Activated naive CD8-positive, alpha-beta T cell treated with anti-CD3 and anti-CD28 coated beads for 36 hours (primary cell): ENCODE results near the gene MYO1D. TPM values are rescaled to one million over a fixed set of nuclear protein-coding genes. Genes with fewer than 3 reads are reported as not detected.
A peak's percentile ranks its signal among the peaks of the same experiment; 100 is the strongest.
"Not testable (repeated sequence)": the region's sequence is repeated elsewhere in the genome, so short reads cannot be mapped to it uniquely, and the experiment has no call there.

ENCODE experiments used
- DNase-seq: peaks from one replicate; pipeline ENCODE4 v3.0.0; 2021
- H3K27ac Mint-ChIP-seq: one replicate; pipeline ENCODE4 v1.8.0; 2022; ENCODE audit warnings: mild to moderate bottlenecking, moderate library complexity, mixed read lengths
- H3K27me3 Mint-ChIP-seq: one replicate; pipeline ENCODE4 v1.8.0; 2022; ENCODE audit warnings: mild to moderate bottlenecking, mixed read lengths
- H3K36me3 Mint-ChIP-seq: one replicate; pipeline ENCODE4 v1.8.0; 2021; ENCODE audit warnings: mild to moderate bottlenecking, mixed read lengths
- H3K4me1 Mint-ChIP-seq: one replicate; pipeline ENCODE4 v1.8.0; 2021; ENCODE audit warnings: mixed read lengths
- H3K4me3 Mint-ChIP-seq: one replicate; pipeline ENCODE4 v1.8.0; 2022; ENCODE audit warnings: mild to moderate bottlenecking, moderate library complexity, mixed read lengths
- H3K9me3 Mint-ChIP-seq: one replicate; pipeline ENCODE4 v1.8.0; 2022; ENCODE audit warnings: mixed read lengths
- total RNA-seq, 2 experiments: library from RNA; stranded (reverse); gene quantifications; one replicate each; pipeline ENCODE4 v1.2.3, GENCODE V29; 2021

The MYO1D gene
- 1 to 10 TPM; 7.0 to 7.8 TPM for total RNA-seq

GRCh38 chr17:32876417-32877163 is at the start of gene MYO1D:
Gene MYO1D (minus strand): TSS chr17:32877124. CDS start chr17:32876872, 252 bp downstream.
- Mint-ChIP-seq H3K27me3 (no peaks in the 10 kb centered on the region), H3K27ac (peak within 1 kb of the TSS; percentile 82), H3K4me1 (peaks cover 9% of the 10 kb centered on the region), H3K36me3 (no peaks in the 10 kb centered on the region), H3K9me3 (no peaks in the 10 kb centered on the region), H3K4me3 (peak within 1 kb of the TSS; percentile 91)
- peak; percentile 75 for DNase-seq

GRCh38 chr17:32926183-32926582 is 49.3 kb upstream of the MYO1D start:
- no peak for DNase-seq
- H3K36me3 Mint-ChIP-seq, result no peaks in the 10 kb centered on the region
- H3K4me3 Mint-ChIP-seq, result no peak overlapping the region
- no peaks in the 10 kb centered on the region for H3K4me1 Mint-ChIP-seq
- H3K9me3 Mint-ChIP-seq, result no peaks in the 10 kb centered on the region
- peaks cover 27% of the 10 kb centered on the region for H3K27me3 Mint-ChIP-seq
- H3K27ac Mint-ChIP-seq, result no peak overlapping the region

GRCh38 chr17:32923905-32924304 is 47.0 kb upstream of the MYO1D start:
- H3K9me3 Mint-ChIP-seq, result not testable (repeated sequence)

GRCh38 chr17:32921017-32921416 is 44.1 kb upstream of the MYO1D start:
- H3K27ac Mint-ChIP-seq, result no peak overlapping the region
- DNase-seq, result no peak
- H3K36me3 Mint-ChIP-seq, result no peaks in the 10 kb centered on the region
- H3K27me3 Mint-ChIP-seq, result peaks cover 12% of the 10 kb centered on the region
- no peaks in the 10 kb centered on the region for H3K9me3 Mint-ChIP-seq
- H3K4me3 Mint-ChIP-seq, result no peak overlapping the region
- H3K4me1 Mint-ChIP-seq, result peaks cover 4% of the 10 kb centered on the region

More at GRCh38 chr17:32923905-32924304, 47.0 kb upstream of the MYO1D start:
- not testable (repeated sequence) for H3K27ac Mint-ChIP-seq, H3K36me3 Mint-ChIP-seq, H3K4me1 Mint-ChIP-seq, H3K4me3 Mint-ChIP-seq, DNase-seq
- peaks cover 27% of the 10 kb centered on the region for H3K27me3 Mint-ChIP-seq

GRCh38 chr17:32920293-32920692 is 43.4 kb upstream of the MYO1D start:
- Mint-ChIP-seq H3K9me3 (no peaks in the 10 kb centered on the region), H3K4me1 (peaks cover 7% of the 10 kb centered on the region), H3K36me3 (no peaks in the 10 kb centered on the region), H3K4me3 (no peak overlapping the region), H3K27me3 (peaks cover 6% of the 10 kb centered on the region), H3K27ac (no peak overlapping the region)
- no peak for DNase-seq

- DNase-seq, H3K9me3 Mint-ChIP-seq, H3K27me3 Mint-ChIP-seq, H3K36me3 Mint-ChIP-seq, H3K4me3 Mint-ChIP-seq, H3K27ac Mint-ChIP-seq: not testable (repeated sequence)
- peaks cover 11% of the 10 kb centered on the region for H3K4me1 Mint-ChIP-seq
These were observed 43.0 kb upstream of the MYO1D start for GRCh38 chr17:32919876-32920275.

- no peak overlapping the region for H3K27ac Mint-ChIP-seq
- no peak overlapping the region for H3K4me3 Mint-ChIP-seq
- no peaks in the 10 kb centered on the region for H3K36me3 Mint-ChIP-seq
- no peaks in the 10 kb centered on the region for H3K27me3 Mint-ChIP-seq
- peaks cover 11% of the 10 kb centered on the region for H3K4me1 Mint-ChIP-seq
- no peak for DNase-seq
- H3K9me3 Mint-ChIP-seq, result no peaks in the 10 kb centered on the region
These were observed 40.9 kb upstream of the MYO1D start for GRCh38 chr17:32917842-32918241.

- peaks cover 3% of the 10 kb centered on the region for H3K27me3 Mint-ChIP-seq
- H3K4me1 Mint-ChIP-seq, result peaks cover 11% of the 10 kb centered on the region
- H3K36me3 Mint-ChIP-seq, result no peaks in the 10 kb centered on the region
- no peak for DNase-seq
- no peak overlapping the region for H3K27ac Mint-ChIP-seq
- H3K9me3 Mint-ChIP-seq, result no peaks in the 10 kb centered on the region
- no peak overlapping the region for H3K4me3 Mint-ChIP-seq
These were observed 40.2 kb upstream of the MYO1D start for GRCh38 chr17:32917081-32917480.

GRCh38 chr17:32916134-32916533 is 39.2 kb upstream of the MYO1D start:
- peaks cover 11% of the 10 kb centered on the region for H3K4me1 Mint-ChIP-seq
- H3K27ac Mint-ChIP-seq, result no peak overlapping the region
- no peak overlapping the region for H3K4me3 Mint-ChIP-seq
- no peaks in the 10 kb centered on the region for H3K9me3 Mint-ChIP-seq
- DNase-seq, result no peak
- no peaks in the 10 kb centered on the region for H3K36me3 Mint-ChIP-seq
- peaks cover 4% of the 10 kb centered on the region for H3K27me3 Mint-ChIP-seq

DNA sequence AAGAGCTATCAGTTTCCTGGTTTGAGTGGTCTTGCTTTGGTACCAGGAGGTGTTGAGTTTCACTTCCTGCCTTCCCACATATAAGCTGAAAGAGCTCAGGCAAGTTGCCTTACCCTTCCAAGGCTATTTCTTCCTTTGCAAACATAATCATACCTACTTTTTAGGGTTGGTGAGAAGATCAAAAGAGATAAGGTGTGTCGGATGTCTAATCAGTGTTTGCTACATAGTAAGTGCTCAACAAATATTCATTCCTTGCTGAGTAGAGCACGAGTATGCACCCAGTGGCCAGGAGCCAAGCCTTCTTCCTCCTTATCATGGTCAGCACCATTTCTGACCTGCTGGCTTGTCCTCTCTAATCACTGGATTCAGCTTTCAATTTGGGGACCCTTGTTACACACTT is 38.3 kb upstream of the MYO1D start:
- H3K9me3 Mint-ChIP-seq, result no peaks in the 10 kb centered on the region
- no peak overlapping the region for H3K27ac Mint-ChIP-seq
- H3K27me3 Mint-ChIP-seq, result peaks cover 4% of the 10 kb centered on the region
- H3K36me3 Mint-ChIP-seq, result no peaks in the 10 kb centered on the region
- no peak overlapping the region for H3K4me3 Mint-ChIP-seq
- peaks cover 11% of the 10 kb centered on the region for H3K4me1 Mint-ChIP-seq
- no peak for DNase-seq

- no peak for DNase-seq
- Mint-ChIP-seq H3K36me3 (no peaks in the 10 kb centered on the region), H3K4me3 (no peak overlapping the region), H3K27me3 (peaks cover 7% of the 10 kb centered on the region), H3K9me3 (no peaks in the 10 kb centered on the region), H3K4me1 (peaks cover 13% of the 10 kb centered on the region), H3K27ac (no peak overlapping the region)
These were observed 37.3 kb upstream of the MYO1D start for GRCh38 chr17:32914181-32914580.

DNA sequence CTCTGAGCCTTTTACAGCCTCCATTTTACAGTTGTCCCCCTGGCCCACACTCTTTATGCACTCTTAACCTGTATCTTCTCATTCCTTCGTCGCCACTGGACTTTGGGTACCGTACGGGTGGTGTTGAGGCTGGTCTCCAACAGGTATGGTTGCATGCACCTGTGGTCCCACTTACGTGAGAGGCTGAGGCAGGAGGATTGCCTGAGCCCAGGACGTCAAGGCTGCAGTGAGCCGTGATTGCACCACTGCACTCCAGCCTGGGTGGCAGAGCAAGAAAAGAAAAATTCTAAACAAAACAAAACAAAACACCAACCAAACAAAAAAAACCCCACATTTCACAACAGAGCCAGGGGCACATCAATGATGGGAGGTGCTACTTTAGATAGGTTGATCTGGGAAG is 36.7 kb upstream of the MYO1D start:
- H3K4me3 Mint-ChIP-seq, result no peak overlapping the region
- H3K27ac Mint-ChIP-seq, result no peak overlapping the region
- no peaks in the 10 kb centered on the region for H3K36me3 Mint-ChIP-seq
- DNase-seq, result no peak
- peaks cover 13% of the 10 kb centered on the region for H3K4me1 Mint-ChIP-seq
- no peaks in the 10 kb centered on the region for H3K9me3 Mint-ChIP-seq
- peaks cover 9% of the 10 kb centered on the region for H3K27me3 Mint-ChIP-seq

DNA sequence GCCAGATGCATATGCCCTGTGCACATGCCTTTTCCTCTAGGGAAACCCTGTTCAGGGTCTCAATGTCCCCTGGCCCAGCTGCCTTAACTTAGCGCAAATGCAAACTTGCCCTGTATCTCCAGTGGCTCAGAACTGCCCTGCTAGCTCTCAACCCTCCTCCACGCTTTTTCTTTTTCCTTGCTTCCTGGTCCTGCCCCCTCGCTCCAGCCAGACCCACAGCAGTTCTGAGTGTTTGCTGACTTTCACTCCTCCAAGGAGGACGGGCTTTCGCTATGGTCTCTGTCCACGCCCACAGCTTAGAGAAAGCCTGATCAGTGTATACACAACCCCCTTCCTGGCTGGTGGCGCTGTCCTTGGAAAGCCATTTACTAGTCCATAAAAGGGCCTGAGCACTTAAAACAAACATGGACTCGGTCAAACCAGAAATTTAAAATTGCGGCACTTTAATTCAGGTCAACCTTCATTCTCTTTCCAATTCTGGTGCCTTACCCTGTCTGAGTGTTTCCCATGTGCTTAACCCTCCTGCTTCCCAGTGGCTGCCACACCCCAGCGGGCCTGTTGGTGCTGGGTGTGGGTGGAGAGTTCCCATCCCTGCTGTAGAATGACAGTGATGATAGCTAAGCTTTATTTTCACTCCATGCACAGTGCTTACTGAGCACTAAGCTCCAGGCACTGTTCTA is 35.4 kb upstream of the MYO1D start:
- no peak for DNase-seq
- H3K27ac Mint-ChIP-seq, result no peak overlapping the region
- H3K27me3 Mint-ChIP-seq, result peaks cover 9% of the 10 kb centered on the region
- H3K9me3 Mint-ChIP-seq, result no peaks in the 10 kb centered on the region
- H3K36me3 Mint-ChIP-seq, result no peaks in the 10 kb centered on the region
- H3K4me3 Mint-ChIP-seq, result no peak overlapping the region
- peaks cover 10% of the 10 kb centered on the region for H3K4me1 Mint-ChIP-seq

- Mint-ChIP-seq H3K27me3 (peaks cover 9% of the 10 kb centered on the region), H3K27ac (no peak overlapping the region), H3K36me3 (no peaks in the 10 kb centered on the region), H3K4me3 (no peak overlapping the region), H3K9me3 (no peaks in the 10 kb centered on the region), H3K4me1 (peaks cover 10% of the 10 kb centered on the region)
- DNase-seq, result no peak
These were observed 33.8 kb upstream of the MYO1D start for GRCh38 chr17:32910769-32911168.

DNA sequence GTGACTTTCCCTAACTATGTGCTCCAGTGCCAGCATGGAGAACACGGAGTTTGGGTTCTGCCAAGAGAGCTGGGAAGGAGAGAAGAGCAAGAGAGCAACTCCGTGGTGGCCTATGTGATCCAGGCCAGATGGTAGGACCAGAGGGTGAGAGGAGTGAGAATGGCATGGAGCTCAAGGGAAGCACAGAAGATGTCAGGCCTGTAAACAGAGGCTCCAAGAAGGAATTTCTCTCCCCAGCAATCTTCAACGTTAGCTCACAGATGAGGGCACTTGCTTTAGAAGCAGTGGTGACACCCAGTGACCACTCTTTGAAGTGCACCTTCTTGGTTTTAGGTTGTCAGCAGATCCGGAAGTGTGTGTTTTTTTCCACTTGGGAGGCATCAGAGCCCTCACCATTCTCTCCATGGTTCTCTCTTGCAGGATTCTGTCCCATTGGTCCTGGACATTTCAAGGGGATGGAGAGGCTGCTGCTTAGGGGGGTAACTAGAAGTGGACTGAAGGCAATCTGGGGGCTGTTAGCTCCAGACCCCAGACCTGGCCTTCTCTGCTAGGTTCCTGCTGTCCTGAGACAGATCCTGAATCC is 33.0 kb upstream of the MYO1D start:
- H3K27me3 Mint-ChIP-seq, result peaks cover 17% of the 10 kb centered on the region
- H3K4me1 Mint-ChIP-seq, result peaks cover 3% of the 10 kb centered on the region
- H3K27ac Mint-ChIP-seq, result no peak overlapping the region
- H3K36me3 Mint-ChIP-seq, result no peaks in the 10 kb centered on the region
- DNase-seq, result peak; percentile 42
- H3K9me3 Mint-ChIP-seq, result no peaks in the 10 kb centered on the region
- no peak overlapping the region for H3K4me3 Mint-ChIP-seq
